GM23248 (cell line): ENCODE measurements around the gene MCEMP1.

Source experiments
- EZH2 ChIP-seq: fragments of 200-600 bp; sonication (generic); IDR thresholded peaks from 2 replicates; pipeline ENCODE4 v1.6.1; 2018; ENCODE audit warnings: antibody characterized with exemption, mild to moderate bottlenecking; ENCODE audit not compliant: insufficient read depth, poor library complexity, severe bottlenecking
- EZH2phosphoT487 ChIP-seq: fragments of 200-600 bp; sonication (generic); IDR thresholded peaks from 2 replicates; pipeline ENCODE4 v1.6.1; 2018; ENCODE audit warnings: antibody characterized with exemption, moderate library complexity, mild to moderate bottlenecking, low read depth; ENCODE audit not compliant: insufficient read depth

DNA sequence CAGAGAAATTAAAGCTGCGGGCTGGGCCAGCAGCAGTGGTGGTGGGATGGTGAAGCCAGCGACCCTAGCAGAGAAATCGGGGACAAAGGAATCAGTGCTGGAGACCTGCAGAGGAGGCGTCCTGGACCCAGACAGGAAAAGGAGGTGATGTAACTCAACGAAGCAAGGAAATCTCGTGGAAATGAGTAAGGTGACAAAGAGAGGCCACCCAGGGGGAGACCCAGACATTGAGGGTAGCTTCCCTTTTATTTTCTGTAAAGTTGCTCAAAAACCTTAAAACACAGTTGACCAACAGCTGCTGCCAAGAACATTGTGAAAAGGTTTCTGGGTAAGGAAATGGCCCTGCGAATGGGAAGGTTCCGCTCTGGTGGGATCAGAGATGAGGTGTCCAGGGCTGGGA, 21.3 kb upstream of the MCEMP1 start:
- TF ChIP-seq EZH2phosphoT487 (no peak), EZH2 (no peak)
